H1 (cell line): ENCODE data around the gene DDX56. TPM values are rescaled to one million over a fixed set of nuclear protein-coding genes. Genes with fewer than 3 reads are reported as not detected.
"Not testable (repeated sequence)": the region's sequence is repeated elsewhere in the genome, so short reads cannot be mapped to it uniquely, and the experiment has no call there.

Source experiments
- CTCF ChIA-PET: fragments of 300-600 bp; sonication (Branson Sonifier 250); formaldehyde crosslinking; loops from one replicate; lab custom pipeline; 2021; ENCODE audit not compliant: partially characterized antibody; lab: Charles Lee
- POLR2A ChIA-PET: fragments of 300-600 bp; sonication (Branson Sonifier 250); formaldehyde crosslinking; loops from one replicate; lab custom pipeline; 2021; ENCODE audit warnings: inconsistent platforms; ENCODE audit not compliant: partially characterized antibody; lab: Charles Lee
- DNase-seq, 2 experiments: peaks; one replicate each; pipeline versions ENCODE4 v3.0.0 to v3.0.0-alpha.2; 2010 to 2022; ENCODE audit warnings: low spot score in 2 of 2, low read depth in 1 of 2, mixed read lengths in 1 of 2
- FAIRE-seq: peaks from 2 replicates; lab custom pipeline; 2011; peaks lifted over from hg19 to GRCh38; lab: Jason Lieb, UNC
- H2AFZ ChIP-seq: 2 replicates; pipeline ENCODE4 v1.8.1; 2012; ENCODE audit warnings: low read length, inconsistent platforms
- H2AK5ac ChIP-seq: 2 replicates; pipeline ENCODE4 v1.6.1; 2013; ENCODE audit warnings: low read depth, low read length
- H2BK120ac ChIP-seq: replicated peaks from 2 replicates; pipeline ENCODE3; 2013; ENCODE audit warnings: low read depth, low read length, inconsistent platforms
- H2BK12ac ChIP-seq: 2 replicates; pipeline ENCODE4 v1.6.1; 2013; ENCODE audit warnings: low read depth, low read length
- H2BK15ac ChIP-seq: 2 replicates; pipeline ENCODE4 v1.6.1; 2013; ENCODE audit warnings: low read length
- H2BK20ac ChIP-seq: 2 replicates; pipeline ENCODE4 v1.6.1; 2013; ENCODE audit warnings: low read length
- H2BK5ac ChIP-seq: 2 replicates; pipeline ENCODE4 v1.6.1; 2013; ENCODE audit warnings: low read depth, low read length
- H3K14ac ChIP-seq: 2 replicates; pipeline ENCODE4 v1.6.1; 2013; ENCODE audit warnings: inconsistent platforms; ENCODE audit not compliant: insufficient read length
- H3K18ac ChIP-seq: 2 replicates; pipeline ENCODE4 v1.6.1; 2013; ENCODE audit warnings: low read length; ENCODE audit errors: extremely low read depth
- H3K23ac ChIP-seq: 2 replicates; pipeline ENCODE4 v1.6.1; 2013; ENCODE audit warnings: inconsistent platforms; ENCODE audit not compliant: insufficient read length
- H3K23me2 ChIP-seq: 2 replicates; pipeline ENCODE4 v1.6.1; 2013; ENCODE audit warnings: low read depth, low read length
- H3K27ac ChIP-seq: 2 replicates; pipeline ENCODE4 v1.6.1; 2011; ENCODE audit warnings: low read depth, low read length, inconsistent platforms
- H3K27me3 ChIP-seq, 4 experiments: replicated peaks in 1 of 4; 1 replicate in 1 of 4; 2 replicates in 3 of 4; pipeline versions ENCODE4 v1.6.1 to v1.8.1; 2011 to 2013; ENCODE audit warnings: low read length in 3 of 4, mild to moderate bottlenecking in 3 of 4, inconsistent platforms in 2 of 4, mixed read lengths in 2 of 4, moderate library complexity in 1 of 4; ENCODE audit not compliant: control insufficient read depth in 3 of 4, insufficient read depth in 3 of 4; ENCODE audit errors: extremely low read depth in 1 of 4
- H3K36me3 ChIP-seq, 4 experiments: 2 replicates each; pipeline versions ENCODE4 v1.6.1 to v1.8.1; 2011 to 2013; ENCODE audit warnings: mild to moderate bottlenecking in 4 of 4, low read length in 3 of 4, moderate library complexity in 2 of 4, control low read depth in 1 of 4, inconsistent platforms in 1 of 4; ENCODE audit not compliant: insufficient read depth in 4 of 4, control insufficient read depth in 2 of 4
- H3K4ac ChIP-seq: replicated peaks from 2 replicates; pipeline ENCODE3; 2013; ENCODE audit warnings: low read length, low read depth, mixed read lengths, inconsistent platforms; ENCODE audit not compliant: insufficient read length
- H3K4me1 ChIP-seq, 4 experiments: replicated peaks in 1 of 4; 1 replicate in 1 of 4; 2 replicates in 3 of 4; pipeline versions ENCODE4 v1.6.1 to v1.8.1; 2011 to 2013; ENCODE audit warnings: low read length in 3 of 4, inconsistent platforms in 2 of 4, mixed read lengths in 1 of 4; ENCODE audit not compliant: insufficient read depth in 4 of 4, control insufficient read depth in 3 of 4
- H3K4me2 ChIP-seq, 2 experiments: 2 replicates each; pipeline versions ENCODE4 v1.6.1 to v1.8.1; 2011 to 2013; ENCODE audit warnings: low read depth in 2 of 2, low read length in 2 of 2, control low read depth in 1 of 2, inconsistent platforms in 1 of 2, mild to moderate bottlenecking in 1 of 2; ENCODE audit not compliant: insufficient read depth in 1 of 2
- H3K4me3 ChIP-seq, 4 experiments: fragments of 200-600, 300-600 bp in 1 of 4; sonication (generic), shearing (Covaris generic), sonication (Bioruptor Twin) in 1 of 4; 2 replicates each; pipeline versions ENCODE4 v1.5.1 to v1.8.1; 2011 to 2016; ENCODE audit warnings: low read length in 4 of 4, low read depth in 3 of 4, control low read depth in 2 of 4, inconsistent platforms in 2 of 4, mild to moderate bottlenecking in 2 of 4, mixed read lengths in 1 of 4, moderate library complexity in 1 of 4; ENCODE audit not compliant: insufficient read depth in 2 of 4; ENCODE audit errors: extremely low read depth in 1 of 4
- H3K56ac ChIP-seq: replicated peaks from 2 replicates; pipeline ENCODE3; 2013; ENCODE audit warnings: low read depth, mild to moderate bottlenecking, mixed read lengths, low read length, inconsistent platforms; ENCODE audit not compliant: insufficient read length
- H3K79me1 ChIP-seq: 2 replicates; pipeline ENCODE4 v1.6.1; 2013; ENCODE audit warnings: low read depth, low read length, control low read depth
- H3K79me2 ChIP-seq, 2 experiments: 2 replicates each; pipeline versions ENCODE4 v1.6.1 to v1.8.1; 2012 to 2013; ENCODE audit warnings: low read length in 2 of 2, mild to moderate bottlenecking in 2 of 2, inconsistent platforms in 1 of 2; ENCODE audit not compliant: insufficient read depth in 2 of 2, control insufficient read depth in 1 of 2
- H3K9ac ChIP-seq, 4 experiments: replicated peaks in 1 of 4; 1 replicate in 1 of 4; 2 replicates in 3 of 4; pipeline versions ENCODE4 v1.6.1 to v1.8.1; 2011 to 2013; ENCODE audit warnings: low read depth in 3 of 4, low read length in 3 of 4, control low read depth in 2 of 4, mild to moderate bottlenecking in 2 of 4, moderate library complexity in 2 of 4, inconsistent platforms in 1 of 4; ENCODE audit errors: extremely low read depth in 1 of 4
- H3K9me3 ChIP-seq, 2 experiments: 2 replicates each; pipeline versions ENCODE4 v1.6.1 to v1.8.1; 2012 to 2013; ENCODE audit warnings: mild to moderate bottlenecking in 2 of 2, moderate library complexity in 2 of 2, control low read depth in 1 of 2, inconsistent platforms in 1 of 2, low read depth in 1 of 2, low read length in 1 of 2, mixed read lengths in 1 of 2; ENCODE audit not compliant: insufficient read depth in 2 of 2
- H4K20me1 ChIP-seq, 2 experiments: replicated peaks in 1 of 2; 2 replicates each; pipeline versions ENCODE3 to v1.8.1; 2011 to 2013; ENCODE audit warnings: inconsistent platforms in 2 of 2, low read length in 2 of 2, mild to moderate bottlenecking in 1 of 2; ENCODE audit not compliant: insufficient read depth in 2 of 2, control insufficient read depth in 1 of 2
- H4K5ac ChIP-seq: 2 replicates; pipeline ENCODE4 v1.6.1; 2013; ENCODE audit warnings: low read length, low read depth, mixed read lengths, inconsistent platforms; ENCODE audit not compliant: insufficient read length
- H4K8ac ChIP-seq: 2 replicates; pipeline ENCODE4 v1.8.0; 2013; ENCODE audit warnings: mild to moderate bottlenecking, moderate library complexity, low read length, inconsistent platforms; ENCODE audit not compliant: insufficient read depth; ENCODE audit errors: extremely low read depth
- H4K91ac ChIP-seq: replicated peaks from 2 replicates; pipeline ENCODE3; 2013; ENCODE audit warnings: low read length, mixed read lengths, inconsistent platforms; ENCODE audit not compliant: insufficient read length
- HDAC2 ChIP-seq, 2 experiments: fragments of 300-600 bp in 1 of 2; sonication (generic) in 1 of 2; IDR thresholded peaks; 2 replicates each; pipeline ENCODE4 v1.6.1; 2011 to 2012; ENCODE audit warnings: low read depth in 2 of 2, low read length in 2 of 2, mild to moderate bottlenecking in 2 of 2, moderate library complexity in 2 of 2, borderline replicate concordance in 1 of 2, inconsistent platforms in 1 of 2
- NANOG ChIP-seq: IDR thresholded peaks from 2 replicates; pipeline ENCODE4 v1.6.1; 2011; ENCODE audit warnings: low read length, low read depth, mild to moderate bottlenecking, inconsistent platforms; ENCODE audit not compliant: insufficient read depth, poor library complexity, severe bottlenecking
- WGBS, 2 experiments: shearing (Covaris generic) in 1 of 2; methylation state at CpG; one replicate each; pipeline versions ENCODE4 v1.1.6 to v1.1.7; 2013 to 2015; ENCODE audit warnings: low lambda C conversion rate in 2 of 2, mixed read lengths in 2 of 2, inconsistent platforms in 1 of 2, low coverage in 1 of 2, missing lambda C conversion rate in 1 of 2; ENCODE audit not compliant: insufficient replicate concordance in 2 of 2, insufficient coverage in 1 of 2, insufficient read length in 1 of 2; ENCODE audit errors: extremely low coverage in 1 of 2, missing lambda C conversion rate in 1 of 2; 5-methylcytosine and 5-hydroxymethylcytosine counted together
- polyA plus RNA-seq, 7 experiments: library from polyadenylated mRNA; depleted of rRNA in 3 of 7; stranded (reverse) in 5 of 7; unstranded in 2 of 7; fragments of >200 nt in 5 of 7; fragments of 200-250 nt in 2 of 7; gene quantifications; 1 replicate in 5 of 7; 2 replicates in 1 of 7; 4 replicates in 1 of 7; pipeline versions ENCODE4 v1.2.1 to v1.2.3, GENCODE V29; 2011 to 2013; ENCODE audit warnings: missing spikeins in 2 of 7, mixed read lengths in 2 of 7
- total RNA-seq: library from RNA; stranded (reverse); fragmentation: NEBNext Ultra II Directional; extraction: Animal tissue kit (Norgen Biotek cat#: 25700); gene quantifications from 2 replicates; pipeline ENCODE4 v1.2.1, GENCODE V29; 2021

DDX56 gene
- total and polyA plus RNA-seq, 2 of the 8 experiments (the other 6 are each of a cell fraction or from before 2014, with no cell fraction given), result 56.9 to 81.6 TPM

GRCh38 chr7:44555350-44555749 lies 18.4 kb downstream of the DDX56 start (continued):
- TF ChIP-seq HDAC2 (IDR thresholded peaks at IDR 0.05; ENCODE audit: borderline replicate concordance in 1 of 2, low read depth in 2 of 2, low read length in 2 of 2) (no peak), NANOG (no peak)

GRCh38 chr7:44552473-44553005 lies 21.2 kb downstream of the DDX56 start:
- H3K9ac ChIP-seq, H4K91ac ChIP-seq, H3K79me1 ChIP-seq, H3K4ac ChIP-seq, DNase-seq, H3K79me2 ChIP-seq, FAIRE-seq, H2BK5ac ChIP-seq, H2BK120ac ChIP-seq, H3K27me3 ChIP-seq, H3K4me1 ChIP-seq, H4K5ac ChIP-seq, H3K23ac ChIP-seq, H2AK5ac ChIP-seq, H2AFZ ChIP-seq, H2BK15ac ChIP-seq, H3K4me2 ChIP-seq, H2BK12ac ChIP-seq, H4K20me1 ChIP-seq, H3K4me3 ChIP-seq, H3K23me2 ChIP-seq, H3K14ac ChIP-seq, H3K9me3 ChIP-seq, H3K18ac ChIP-seq, H3K27ac ChIP-seq, H2BK20ac ChIP-seq, H3K36me3 ChIP-seq, CTCF ChIA-PET, H4K8ac ChIP-seq, H3K56ac ChIP-seq: not testable (repeated sequence)
- POLR2A ChIA-PET, result interaction anchor here (4.1 kb wide), 1 partner anchor 12 kb away, joined by 23 read pairs; no protein-coding TSS in a partner anchor
- WGBS, 2 experiments, result 83% methylated on average over 2 of the region's 3 CpGs; no CpG with 5 or more reads in 1 of the 2 experiments
